ENCODE measurements around the gene NRTN.

The NRTN gene

DNA sequence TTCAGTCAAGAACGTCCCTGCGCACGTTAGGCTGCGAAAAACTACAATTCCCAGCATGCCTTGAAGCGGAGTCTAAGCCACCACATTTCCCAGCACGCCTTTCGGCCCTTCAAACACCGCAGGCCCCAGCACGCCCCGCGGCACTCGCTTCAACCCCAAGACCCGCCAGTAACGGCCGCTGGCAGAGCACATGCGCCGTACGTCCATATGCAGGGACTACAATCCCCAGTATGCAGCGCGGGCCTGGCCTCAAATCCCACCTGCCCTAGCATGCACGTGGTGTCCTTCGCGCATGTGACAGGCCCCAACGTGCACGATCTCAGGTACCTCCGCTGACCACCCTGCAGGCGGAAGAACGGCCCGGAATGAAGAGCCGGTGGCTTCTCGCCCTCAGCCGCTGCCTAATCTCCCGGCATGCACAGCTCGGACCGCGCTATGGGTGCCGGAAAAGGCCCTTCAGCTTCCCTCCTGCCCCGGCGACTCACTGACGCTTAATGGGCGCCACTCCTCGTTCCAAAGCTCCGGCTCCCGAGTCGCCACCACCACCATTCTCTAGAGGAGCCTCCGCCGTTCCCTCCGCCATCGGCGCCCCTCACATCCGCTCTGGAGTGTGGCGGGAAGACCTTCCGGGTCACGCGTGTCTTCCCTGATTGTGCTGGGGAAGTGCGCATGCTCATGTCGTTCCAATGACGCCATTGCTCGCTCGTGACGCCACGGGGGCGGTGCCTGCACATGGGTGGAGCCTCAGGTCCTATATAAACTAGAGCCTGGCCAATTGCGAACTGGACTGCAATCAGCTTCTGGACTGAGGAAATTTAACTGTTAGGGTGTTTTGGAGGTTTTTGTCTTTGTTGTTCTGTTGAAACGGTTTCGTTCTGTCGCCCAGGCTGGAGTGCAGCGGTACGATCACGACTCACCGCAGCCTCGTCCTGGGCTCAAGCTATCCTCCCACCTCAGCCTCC, 14.0 kb upstream of the NRTN start, which contains the start of gene DUS3L:
Gene DUS3L, minus strand, starts transcription at position 605 of the 962 bp plus-strand sequence. Its CDS starts 22 bp downstream, at position 583.
- DNase-seq (ENCODE audit: low read depth) = peak; percentile 93

DNA sequence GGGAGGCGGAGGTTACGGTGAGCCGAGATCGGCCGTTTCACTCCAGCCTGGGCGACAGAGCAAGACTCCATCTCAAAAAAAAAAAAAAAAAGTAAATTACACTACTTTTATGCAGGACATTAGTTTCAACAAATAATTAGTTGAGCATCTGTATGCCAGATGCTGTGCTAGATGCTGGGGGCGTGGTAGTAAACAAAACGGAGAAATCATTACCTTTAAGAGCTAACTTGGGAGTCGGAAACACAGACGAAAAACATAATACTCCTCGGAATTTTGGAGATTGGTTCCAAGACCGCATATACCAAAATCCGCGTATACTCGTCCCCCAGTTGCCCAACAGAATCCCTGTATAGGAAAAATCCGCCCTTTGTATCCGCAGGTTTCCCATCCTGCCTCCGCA, 12.6 kb upstream of the NRTN start:
- no peak for DNase-seq (ENCODE audit: low read depth)

DNA sequence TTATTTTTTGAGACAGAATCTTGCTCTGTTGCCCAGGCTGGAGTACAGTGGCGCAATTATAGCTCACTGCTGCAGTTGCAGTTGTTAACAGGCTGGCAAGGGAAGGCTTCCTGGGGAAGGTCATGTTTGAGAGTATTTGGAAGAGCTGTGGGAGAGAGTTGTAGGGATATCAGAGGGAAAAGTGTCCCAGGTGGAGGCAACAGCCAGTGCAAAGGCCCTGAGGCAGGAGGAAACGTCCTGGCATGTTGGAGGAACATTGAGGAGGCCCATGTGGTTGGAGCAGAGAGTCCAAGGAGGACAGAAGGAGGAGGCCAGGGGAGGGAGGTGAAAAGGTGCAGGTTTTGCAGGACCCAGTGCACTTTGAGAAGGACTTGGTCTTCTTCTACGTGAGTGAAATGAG, 11.7 kb upstream of the NRTN start:
- DNase-seq (ENCODE audit: low read depth) = no peak

DNA sequence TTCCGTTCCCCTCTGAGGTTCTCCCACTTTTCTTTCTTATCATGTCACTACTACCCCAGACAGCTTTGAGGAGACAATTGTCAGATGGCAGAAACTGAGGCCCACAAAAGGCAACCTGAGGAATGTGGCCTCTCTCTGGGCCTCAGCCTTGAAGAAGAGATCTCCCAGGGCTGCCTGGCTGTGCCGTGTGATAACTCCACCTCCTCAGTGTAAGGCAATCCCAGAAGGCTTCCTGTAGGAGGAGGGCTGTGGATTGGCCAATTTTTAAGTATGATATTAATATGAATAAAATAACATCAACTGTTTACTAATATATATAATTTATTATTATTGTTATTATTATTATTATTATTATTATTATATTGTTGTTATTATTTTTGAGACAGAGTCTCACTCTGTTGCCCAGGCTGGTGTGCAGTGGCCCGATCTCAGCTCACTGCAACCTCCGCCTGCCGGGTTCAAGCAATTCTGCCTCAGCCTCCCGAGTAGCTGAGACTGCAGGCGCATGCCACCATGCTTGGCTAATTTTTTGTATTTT, 9.4 kb upstream of the NRTN start:
- DNase-seq (ENCODE audit: low read depth) = no peak

DNA sequence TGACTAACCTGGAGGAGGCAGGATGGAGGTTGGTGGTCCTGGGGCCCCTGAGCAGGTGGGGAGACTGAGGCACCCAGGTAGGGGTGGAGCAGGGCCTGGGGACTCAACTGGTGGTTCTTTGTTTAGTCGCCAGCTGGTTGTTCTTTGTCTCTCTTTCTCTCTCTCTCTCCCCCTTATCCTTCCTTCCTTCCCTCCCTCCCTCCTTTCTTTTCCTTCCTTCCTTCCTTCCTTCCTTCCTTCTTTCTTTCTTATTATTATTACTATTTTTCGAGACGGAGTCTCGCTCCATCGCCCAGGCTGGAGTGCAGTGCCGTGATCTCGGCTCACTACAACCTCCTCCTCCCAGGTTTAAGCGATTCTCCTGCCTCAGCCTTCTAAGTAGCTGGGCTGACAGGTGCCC, 6.6 kb upstream of the NRTN start:
- DNase-seq (ENCODE audit: low read depth) = no peak

DNA sequence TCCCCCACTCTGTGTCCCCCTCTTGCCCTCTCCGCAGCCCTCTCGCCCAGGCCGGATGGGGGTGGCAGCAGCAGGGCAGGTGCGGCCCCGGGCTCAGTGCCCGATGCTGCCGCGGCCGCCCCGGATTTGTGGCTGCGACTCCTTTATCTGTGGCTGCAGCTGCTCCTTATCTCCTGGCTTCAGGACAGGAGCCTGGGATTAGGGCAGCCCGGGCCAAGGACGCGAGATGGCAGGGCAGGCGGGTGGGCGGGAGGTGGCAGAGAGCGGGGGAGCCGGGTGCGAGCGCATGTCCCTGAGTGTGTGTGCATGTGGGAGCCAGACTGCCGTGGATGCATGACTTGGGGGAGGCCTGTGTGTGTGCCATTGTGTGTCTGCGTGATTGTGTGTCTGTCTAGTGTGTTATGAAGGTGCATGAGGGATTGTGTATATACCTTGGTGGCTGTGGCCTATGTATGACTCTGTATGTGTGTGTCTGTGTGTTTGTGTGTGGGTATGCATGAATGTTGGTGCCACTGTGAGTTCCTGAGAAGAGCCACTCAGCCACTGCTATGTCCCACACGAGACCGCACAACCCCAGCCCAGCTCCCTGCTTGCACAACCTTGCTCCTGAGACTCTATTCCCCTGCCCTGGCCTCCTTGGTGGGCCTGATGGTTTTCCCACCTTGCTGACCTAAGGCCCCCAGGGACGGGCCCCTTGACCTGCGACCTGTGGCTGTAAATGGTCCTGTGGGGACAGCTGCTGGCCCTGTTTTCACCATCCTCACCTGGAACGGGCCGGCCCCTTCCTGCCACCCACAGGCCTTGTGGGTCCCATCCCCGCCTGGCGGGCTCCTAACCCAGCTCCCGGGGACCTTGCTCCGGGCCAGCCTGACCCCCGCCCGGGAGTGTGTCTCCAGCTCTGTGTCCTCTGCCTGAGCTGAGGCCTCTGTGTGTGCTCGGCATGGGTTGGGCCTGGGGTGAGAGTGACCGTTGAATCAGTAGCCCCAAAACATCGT, 5.3 kb upstream of the NRTN start:
- no peak for DNase-seq (ENCODE audit: low read depth)

DNA sequence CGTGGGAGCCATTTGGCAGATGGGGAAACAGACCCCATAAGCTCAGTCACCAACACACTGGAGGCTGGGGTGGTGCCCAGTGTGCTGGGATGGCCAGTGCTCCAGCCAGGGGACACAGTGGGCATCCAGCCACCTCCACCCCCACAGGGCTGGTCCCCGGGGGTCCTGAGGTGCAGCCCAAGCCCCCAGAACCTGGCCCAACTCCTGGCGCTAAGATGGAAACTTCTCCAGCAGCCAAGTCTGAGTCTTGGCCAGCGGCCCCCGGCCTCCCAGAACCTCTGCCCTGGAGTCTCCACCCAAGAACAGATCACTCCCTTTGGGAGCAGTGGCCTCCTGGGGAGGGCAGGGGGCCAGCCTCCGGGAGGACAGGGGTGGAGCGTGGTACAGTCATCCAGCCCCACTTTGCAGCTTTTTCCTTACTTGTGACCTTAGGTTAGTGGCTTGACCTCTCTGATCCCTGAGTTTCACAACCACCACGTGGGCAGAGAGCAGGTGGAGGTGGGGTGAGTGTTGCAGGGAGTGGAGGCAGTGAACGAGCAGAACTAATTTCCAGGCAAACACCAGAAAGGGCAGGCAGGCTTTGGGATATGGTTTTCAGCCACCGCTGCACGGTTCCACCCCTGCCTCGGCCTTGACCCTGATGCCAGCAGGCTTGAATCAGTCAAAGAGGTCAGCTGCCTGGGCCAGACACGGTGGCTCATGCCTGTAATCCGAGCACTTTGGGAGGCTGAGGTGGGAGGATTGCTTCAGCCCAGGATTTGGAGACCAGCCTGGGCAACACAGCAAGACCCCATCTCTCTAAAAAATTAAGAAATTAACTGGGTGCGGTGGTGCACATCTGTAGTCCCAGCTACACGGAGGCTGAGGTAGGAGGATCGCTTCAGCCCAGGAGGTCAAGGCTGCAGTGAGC, 4.3 kb upstream of the NRTN start:
- DNase-seq (ENCODE audit: low read depth) = no peak

DNA sequence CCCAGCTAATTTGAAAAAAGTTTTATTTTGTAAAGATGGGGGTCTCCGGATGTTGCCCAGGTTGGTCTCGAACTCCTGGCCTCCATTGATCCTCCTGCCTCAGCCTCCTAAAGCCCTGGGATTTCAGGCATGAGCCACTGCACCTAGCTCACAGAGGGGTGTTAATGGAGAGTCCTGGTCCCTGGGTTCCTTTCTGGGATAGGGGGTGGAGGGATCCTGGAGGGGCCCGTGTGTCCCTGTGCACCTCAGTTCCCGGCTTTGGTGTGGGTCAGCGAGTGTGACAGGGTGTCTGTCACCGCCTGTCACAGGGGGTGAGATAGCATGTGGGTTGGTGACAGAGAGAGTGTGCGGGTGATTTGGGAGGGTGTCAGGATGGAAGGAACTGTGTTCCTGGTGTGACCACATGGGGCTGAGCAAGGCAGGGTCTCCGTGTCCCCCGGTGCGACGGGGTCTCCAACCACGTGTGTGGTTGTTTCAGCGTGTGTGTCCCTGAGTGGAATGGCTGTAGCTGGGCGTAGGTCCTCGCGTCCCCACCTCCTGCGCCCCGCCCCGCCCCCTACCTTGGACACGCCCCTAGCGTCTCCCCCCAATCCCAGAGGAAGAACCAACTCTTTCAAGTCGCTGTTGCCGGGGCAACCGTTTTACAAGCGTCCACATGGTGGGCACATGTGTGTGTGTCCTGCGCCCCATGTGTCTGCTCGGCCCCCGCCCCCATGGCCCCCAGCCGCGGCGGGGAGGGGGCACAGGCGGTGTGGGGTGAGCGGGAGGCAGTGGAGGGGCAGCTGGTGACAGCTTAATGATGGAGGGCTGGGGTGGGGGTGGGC, 2.9 kb upstream of the NRTN start:
- DNase-seq (ENCODE audit: low read depth) = no peak

DNA sequence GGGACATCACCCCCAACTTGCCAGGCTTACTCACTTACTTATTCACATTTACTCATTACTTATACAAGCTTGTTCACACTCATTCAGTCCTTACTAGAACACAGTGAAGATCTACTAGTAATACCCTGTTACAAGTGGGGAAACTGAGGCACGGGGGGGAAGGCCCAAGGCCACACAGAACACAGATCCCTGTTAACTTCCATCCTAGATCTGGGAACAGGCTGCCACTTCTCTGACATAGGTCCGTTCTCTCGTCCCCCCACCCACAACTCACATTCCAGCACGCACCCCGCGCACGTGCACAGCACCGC, 1.5 kb upstream of the NRTN start:
- DNase-seq (ENCODE audit: low read depth) = no peak

DNA sequence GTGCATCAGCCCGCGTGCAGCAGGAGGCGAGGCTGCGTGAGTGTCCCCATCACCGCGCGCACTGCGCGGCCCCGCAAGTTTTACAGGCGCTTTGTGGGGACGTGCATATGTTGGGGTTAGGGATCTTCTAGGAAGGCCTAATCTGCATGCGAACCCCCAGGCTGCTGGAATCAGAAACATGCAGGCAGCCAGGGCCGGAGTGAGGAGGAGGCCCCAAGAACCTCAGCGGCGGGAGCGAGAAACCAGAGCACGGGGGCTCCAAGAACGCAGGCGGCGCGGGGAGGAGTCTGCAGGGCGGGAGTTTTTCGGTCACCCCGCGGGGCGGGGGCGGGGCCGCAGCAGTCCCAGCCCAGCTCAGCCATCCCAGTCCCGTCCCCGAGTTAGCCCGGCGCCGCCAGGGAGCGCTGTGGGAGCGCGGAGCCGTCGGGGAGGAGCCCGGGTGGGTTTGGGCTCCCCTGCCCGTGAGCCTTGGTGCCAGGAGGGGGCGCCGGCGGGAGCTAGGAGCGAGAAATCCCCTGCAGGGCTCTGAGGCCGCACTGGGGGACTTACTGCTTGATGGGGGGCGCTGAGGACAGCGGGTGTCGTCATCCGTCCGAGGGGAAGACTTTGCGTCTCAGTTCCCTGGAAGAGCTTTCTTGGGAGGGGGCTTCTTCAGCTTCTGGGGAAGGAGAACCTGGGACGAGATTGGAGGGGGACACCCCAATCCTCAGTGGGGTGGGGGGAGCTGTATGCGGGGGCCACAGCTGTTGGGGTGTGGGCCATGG, 933 bp upstream of the NRTN start:
- peak; percentile 84 for DNase-seq (ENCODE audit: low read depth)

DNA sequence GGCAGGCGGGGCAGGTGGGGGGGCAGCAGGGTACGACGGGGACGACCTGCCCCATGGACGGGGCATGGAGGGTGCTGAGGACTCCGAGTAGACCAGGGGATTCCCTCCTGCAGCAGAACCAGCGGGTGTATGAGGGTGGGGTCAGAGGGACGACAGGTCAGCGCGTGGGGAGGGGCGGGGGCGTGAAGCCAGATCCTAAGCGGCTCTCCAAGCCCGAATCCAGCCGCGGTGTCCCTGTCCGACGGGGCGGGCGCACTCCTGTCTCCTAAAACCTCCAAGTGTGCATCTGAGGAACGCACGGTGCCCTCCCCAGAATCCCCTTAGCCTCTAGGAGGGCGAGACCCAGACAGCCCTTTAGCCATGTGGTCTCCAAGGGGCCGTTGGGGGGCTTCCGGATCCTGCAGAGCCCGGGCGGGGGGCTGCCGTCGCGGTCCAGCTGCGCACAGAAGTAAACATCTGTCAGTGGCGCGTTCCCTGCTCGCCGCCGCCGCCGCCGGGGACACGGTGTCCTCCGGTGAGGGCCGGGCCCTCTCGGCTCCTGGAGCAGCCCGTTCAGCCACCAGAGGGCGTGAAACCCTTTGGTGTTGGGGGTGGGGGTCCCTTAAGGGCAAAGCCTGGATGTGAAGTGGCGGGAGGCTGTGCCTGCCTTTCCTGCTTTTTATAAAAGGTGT, 730 bp downstream of the NRTN start:
- DNase-seq (ENCODE audit: low read depth) = peak; percentile 58

DNA sequence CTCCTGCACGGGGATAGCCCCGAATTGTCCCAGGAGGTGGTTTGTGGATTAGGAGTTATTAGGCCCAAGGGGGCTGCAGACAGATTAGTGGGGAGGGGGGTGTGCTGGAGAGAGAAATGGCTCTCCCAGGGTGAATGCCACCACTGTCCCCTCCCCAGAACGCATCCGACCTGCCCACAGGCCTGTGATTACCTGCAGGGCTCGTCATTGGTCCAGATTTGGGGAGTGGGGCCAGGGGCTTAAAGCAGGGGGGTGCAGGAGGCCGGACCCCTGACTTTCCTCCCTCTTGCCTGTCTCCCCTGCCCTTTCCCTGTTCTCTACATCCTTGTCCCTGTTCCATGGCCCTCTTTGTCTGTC, 1.2 kb downstream of the NRTN start:
- DNase-seq (ENCODE audit: low read depth) = no peak

DNA sequence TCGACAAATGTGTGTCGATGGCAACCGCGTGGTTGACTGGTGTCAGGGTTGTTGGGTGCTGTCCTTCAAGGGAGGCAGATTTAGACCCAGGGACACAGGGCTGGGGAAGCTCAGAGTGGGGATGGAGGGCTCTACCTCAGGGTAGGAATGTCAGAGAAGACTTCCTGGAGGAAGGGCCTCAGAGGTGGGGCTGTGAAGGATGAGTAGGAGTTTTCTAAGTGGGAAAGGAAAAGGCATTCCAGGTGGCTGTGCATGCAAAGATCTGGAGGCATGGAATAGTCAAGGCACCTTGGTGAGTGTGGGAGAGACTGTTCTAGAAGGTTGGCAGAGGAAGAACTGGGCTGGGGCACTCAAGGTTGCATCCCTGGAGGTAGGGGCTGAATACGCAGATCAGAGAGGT, 2.0 kb downstream of the NRTN start:
- DNase-seq (ENCODE audit: low read depth) = no peak

DNA sequence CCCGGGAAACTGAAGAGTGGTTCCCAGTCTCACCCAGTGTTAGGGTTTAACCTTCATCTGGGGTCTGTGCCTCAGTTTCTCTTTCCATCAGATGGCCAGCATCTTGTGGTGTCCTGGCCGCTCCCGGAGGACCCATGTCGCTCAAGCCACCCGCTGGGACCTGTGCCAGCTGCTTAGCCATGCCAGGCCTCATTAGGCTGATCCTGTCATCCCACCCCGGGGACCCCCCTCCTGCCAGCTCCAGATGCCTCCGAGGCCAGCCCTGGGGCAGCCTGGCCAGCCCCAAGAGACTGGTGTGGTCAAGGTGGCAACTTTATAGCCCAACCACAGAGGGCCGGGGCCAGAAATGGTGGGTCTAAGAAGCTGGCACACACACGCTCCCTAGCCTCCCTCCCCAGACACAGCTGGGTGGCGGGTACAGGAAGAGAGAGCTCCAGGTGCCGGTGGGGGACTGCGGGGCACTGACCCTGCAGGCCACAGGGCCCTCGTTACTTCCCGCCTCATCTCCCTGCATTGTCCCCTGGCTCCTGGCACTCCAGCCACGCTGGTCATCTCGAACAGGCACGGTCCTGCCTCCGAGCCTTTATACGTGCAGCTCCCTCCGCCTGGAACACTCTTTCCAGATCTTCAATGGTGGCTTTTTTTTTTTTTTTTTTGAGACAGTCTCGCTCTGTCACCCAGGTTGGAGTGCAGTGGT, 3.4 kb downstream of the NRTN start:
- no peak for DNase-seq (ENCODE audit: low read depth)

DNA sequence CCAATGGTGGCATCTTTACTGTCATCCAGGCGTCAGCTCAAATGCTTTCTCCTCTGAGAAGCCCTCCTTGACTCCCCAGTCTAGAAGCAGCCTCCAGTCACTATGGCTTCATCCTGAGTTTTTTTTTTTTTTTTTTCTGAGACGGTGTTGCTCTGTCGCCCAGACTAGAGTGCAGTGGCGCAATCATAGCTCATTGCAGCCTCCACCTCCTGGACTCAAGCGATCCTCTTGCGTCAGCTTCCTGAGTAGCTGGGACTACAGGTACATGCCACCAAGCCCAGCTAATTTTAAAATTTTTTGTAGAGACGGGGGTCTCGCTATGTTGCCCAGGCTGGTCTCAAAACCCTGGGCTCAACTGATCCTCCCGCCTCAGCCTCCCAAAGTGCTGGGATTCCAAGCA, 4.2 kb downstream of the NRTN start:
- DNase-seq (ENCODE audit: low read depth) = no peak

DNA sequence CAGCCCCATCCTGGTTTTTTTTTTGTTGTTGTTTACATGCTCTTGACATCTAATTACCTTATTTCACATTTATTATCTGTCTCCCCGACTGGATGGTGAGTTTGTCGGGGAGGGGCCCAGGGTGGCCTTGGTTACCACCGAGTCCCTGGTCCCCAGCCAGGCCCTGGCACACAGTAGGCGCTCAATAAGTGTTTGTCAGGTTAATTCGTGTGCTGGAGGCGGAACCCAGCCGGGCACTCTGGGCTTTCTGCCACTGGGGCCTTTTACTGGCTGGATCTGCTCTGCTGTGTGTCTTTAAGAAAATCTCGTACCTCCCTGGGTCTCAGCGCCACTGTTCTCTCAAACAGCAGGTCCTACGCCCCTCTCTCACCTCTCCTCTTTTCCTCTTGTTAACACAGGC, 4.6 kb downstream of the NRTN start:
- no peak for DNase-seq (ENCODE audit: low read depth)

DNA sequence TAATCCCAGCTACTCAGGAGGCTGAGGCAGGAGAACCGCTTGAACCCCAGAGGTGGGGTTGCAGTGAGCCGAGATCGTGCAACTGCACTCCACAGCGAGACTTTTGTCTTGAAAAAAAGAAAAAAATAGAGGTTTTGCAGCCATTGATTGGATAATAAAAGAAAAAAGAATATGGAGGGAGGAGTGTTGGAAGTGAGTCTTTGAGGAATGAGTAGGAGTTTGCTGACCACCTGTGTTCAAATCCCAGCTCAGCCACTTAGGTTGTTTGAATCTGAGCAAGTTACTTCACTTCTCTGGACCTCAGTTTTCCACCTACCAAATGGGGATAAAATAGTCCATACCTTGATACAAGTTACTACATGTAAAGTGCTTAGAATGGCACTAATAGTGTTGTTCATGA, 6.2 kb downstream of the NRTN start:
- DNase-seq (ENCODE audit: low read depth) = no peak

DNA sequence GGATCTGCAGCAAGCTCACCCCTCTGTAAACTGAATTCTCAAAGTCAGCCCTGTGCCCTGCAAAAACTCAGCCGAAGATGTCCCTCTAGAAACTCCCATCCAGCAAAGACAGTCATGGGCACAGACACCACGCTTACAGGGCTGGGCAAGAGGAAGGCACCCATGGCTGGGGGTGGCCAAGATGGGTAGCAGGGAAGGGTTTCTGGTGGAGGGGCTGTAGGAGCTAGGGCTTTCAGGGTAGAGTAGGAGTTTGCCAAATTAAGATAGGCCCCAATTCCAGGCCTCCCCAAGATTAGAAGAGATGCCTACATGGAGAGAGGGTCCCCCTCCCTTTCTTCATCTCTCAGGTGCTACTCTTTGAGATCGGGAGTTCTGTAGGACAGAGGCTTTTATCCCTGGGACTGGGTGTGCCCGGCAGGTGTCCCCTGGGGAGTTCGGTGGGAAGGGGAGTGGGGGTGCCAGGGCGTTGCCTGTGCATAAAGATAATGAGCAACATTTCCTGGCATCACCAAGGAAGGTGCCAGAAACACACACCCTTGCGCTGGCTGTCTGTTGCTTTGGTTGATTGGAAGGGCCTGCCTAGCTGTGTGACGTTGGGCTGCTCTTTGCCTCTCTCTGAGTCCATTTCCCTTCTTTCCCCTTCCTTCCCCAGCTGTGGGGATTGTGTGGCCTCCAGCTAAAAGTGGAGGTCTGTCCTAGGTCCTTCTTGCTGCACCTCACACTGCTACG, 9.4 kb downstream of the NRTN start:
- DNase-seq (ENCODE audit: low read depth) = no peak
